Liver (tissue), 9 donors: ENCODE measurements around the gene PLCG2. TPM values are rescaled to one million over a fixed set of nuclear protein-coding genes. Genes with fewer than 3 reads are reported as not detected.

Experiments used
- DNase-seq: peaks from one replicate; pipeline ENCODE4 v3.0.0-alpha.2; 2017; ENCODE audit warnings: low spot score
- H3K27ac ChIP-seq, 2 donors: one replicate each; pipeline ENCODE4 v1.7.0; 2013; ENCODE audit warnings: inconsistent platforms in 2 of 2, low read length in 2 of 2, control low read depth in 1 of 2, low read depth in 1 of 2, mild to moderate bottlenecking in 1 of 2
- H3K27me3 ChIP-seq, 4 donors: one replicate each; pipeline versions ENCODE4 v1.6.1 to v1.7.0; 2013; ENCODE audit warnings: low read length in 3 of 4, inconsistent platforms in 1 of 4, mild to moderate bottlenecking in 1 of 4, moderate library complexity in 1 of 4; ENCODE audit not compliant: control insufficient read depth in 4 of 4, insufficient read depth in 4 of 4
- H3K36me3 ChIP-seq, 4 donors: one replicate each; pipeline versions ENCODE4 v1.6.1 to v1.7.0; 2013; ENCODE audit warnings: low read length in 3 of 4, mild to moderate bottlenecking in 3 of 4, low read depth in 1 of 4, moderate library complexity in 1 of 4; ENCODE audit not compliant: control insufficient read depth in 4 of 4, insufficient read depth in 3 of 4
- H3K4me1 ChIP-seq, 4 donors: one replicate each; pipeline versions ENCODE4 v1.6.1 to v1.7.0; 2013; ENCODE audit warnings: low read length in 3 of 4, mild to moderate bottlenecking in 3 of 4, moderate library complexity in 1 of 4; ENCODE audit not compliant: control insufficient read depth in 4 of 4, insufficient read depth in 4 of 4
- H3K4me3 ChIP-seq, 3 donors: one replicate each; pipeline versions ENCODE4 v1.6.1 to v1.7.0; 2013; ENCODE audit warnings: low read length in 3 of 3, control low read depth in 1 of 3, low read depth in 1 of 3, mild to moderate bottlenecking in 1 of 3
- H3K9ac ChIP-seq, 2 donors: one replicate each; pipeline ENCODE4 v1.7.0; 2013; ENCODE audit warnings: low read length in 2 of 2, mild to moderate bottlenecking in 2 of 2, moderate library complexity in 2 of 2, control low read depth in 1 of 2, low read depth in 1 of 2
- H3K9me3 ChIP-seq, 4 donors: one replicate each; pipeline versions ENCODE4 v1.6.1 to v1.7.0; 2013; ENCODE audit warnings: low read length in 3 of 4; ENCODE audit not compliant: control insufficient read depth in 4 of 4
- EGR1 ChIP-seq, 2 donors: IDR thresholded peaks; 2 replicates each; pipeline ENCODE4 v1.6.1; 2016 to 2018; ENCODE audit warnings: antibody characterized with exemption in 2 of 2, low read depth in 2 of 2
- FOXA2 ChIP-seq: IDR thresholded peaks from 2 replicates; pipeline ENCODE4 v1.6.1; 2016; ENCODE audit warnings: antibody characterized with exemption
- GABPA ChIP-seq, 2 donors: IDR thresholded peaks in 1 of 2; conservative IDR thresholded peaks in 1 of 2; 2 replicates each; pipeline ENCODE4 v1.6.1; 2016; ENCODE audit warnings: antibody characterized with exemption in 2 of 2, mild to moderate bottlenecking in 1 of 2, moderate library complexity in 1 of 2
- HNF4A ChIP-seq, 2 donors: conservative IDR thresholded peaks; 2 replicates each; pipeline ENCODE4 v1.6.1; 2016; ENCODE audit warnings: antibody characterized with exemption in 2 of 2, mild to moderate bottlenecking in 2 of 2
- HNF4G ChIP-seq: IDR thresholded peaks from 2 replicates; pipeline ENCODE4 v1.6.1; 2016; ENCODE audit warnings: antibody characterized with exemption
- JUND ChIP-seq, 2 donors: IDR thresholded peaks; 2 replicates each; pipeline ENCODE4 v1.6.1; 2016; ENCODE audit warnings: antibody characterized with exemption in 2 of 2
- RXRA ChIP-seq, 2 donors: IDR thresholded peaks; 2 replicates each; pipeline ENCODE4 v1.6.1; 2017 to 2018; ENCODE audit warnings: antibody characterized with exemption in 2 of 2, mild to moderate bottlenecking in 1 of 2
- SP1 ChIP-seq: IDR thresholded peaks from 2 replicates; pipeline ENCODE4 v1.6.1; 2018; ENCODE audit warnings: antibody characterized with exemption, mild to moderate bottlenecking
- TAF1 ChIP-seq: conservative IDR thresholded peaks from 2 replicates; pipeline ENCODE4 v1.6.1; 2016; ENCODE audit warnings: antibody characterized with exemption, mild to moderate bottlenecking
- YY1 ChIP-seq: IDR thresholded peaks from 2 replicates; pipeline ENCODE4 v1.6.1; 2016; ENCODE audit warnings: antibody characterized with exemption, mild to moderate bottlenecking
- WGBS: extraction: QIAGEN DNeasy Blood & Tissue Kit; methylation state at CpG from one replicate; pipeline ENCODE4 v1.1.7; 2013; 5-methylcytosine and 5-hydroxymethylcytosine counted together
- polyA plus RNA-seq, 2 donors: library from polyadenylated mRNA; stranded (reverse) in 1 of 2; unstranded in 1 of 2; fragments of 200-250 nt in 1 of 2; fragments of >200 nt in 1 of 2; fragmentation: Nextera tagmentation in 1 of 2; extraction: Ambion mirVana in 1 of 2; gene quantifications; one replicate each; pipeline versions ENCODE4 v1.2.1 to v1.2.3, GENCODE V29; 2013 to 2015
- total RNA-seq, 2 donors: library from RNA; depleted of rRNA; stranded (reverse); fragments of >200 nt; gene quantifications; one replicate each; pipeline ENCODE4 v1.2.3, GENCODE V29; 2014
- TF ChIP-seq, protein P1 (sequence below): IDR thresholded peaks from 2 replicates; pipeline ENCODE4 v1.6.1; 2016; ENCODE audit warnings: antibody characterized with exemption, mild to moderate bottlenecking
- TF ChIP-seq, protein P2 (sequence below): IDR thresholded peaks from 2 replicates; pipeline ENCODE4 v1.6.1; 2016; ENCODE audit warnings: antibody characterized with exemption
- TF ChIP-seq, protein P3 (sequence below): fragments of 150-350 bp; IDR thresholded peaks from 2 replicates; pipeline ENCODE4 v1.5.1; 2017; ENCODE audit warnings: improper control_type of control experiment, low read depth, low read length; ENCODE audit not compliant: missing input control
- TF ChIP-seq, protein P4 (sequence below): IDR thresholded peaks from 2 replicates; pipeline ENCODE4 v1.6.1; 2016; ENCODE audit warnings: antibody characterized with exemption
- TF ChIP-seq, protein P5 (sequence below): IDR thresholded peaks from 2 replicates; pipeline ENCODE4 v1.6.1; 2016; ENCODE audit warnings: antibody characterized with exemption
- donor health status: healthy.
- donor health status: healthy.
- donor health status: healthy.
- donor health status: healthy.
- donor health status: healthy.

The PLCG2 gene
- total and polyA plus RNA-seq, 4 donors: 7.1 to 21.6 (median 15.8) TPM

DNA sequence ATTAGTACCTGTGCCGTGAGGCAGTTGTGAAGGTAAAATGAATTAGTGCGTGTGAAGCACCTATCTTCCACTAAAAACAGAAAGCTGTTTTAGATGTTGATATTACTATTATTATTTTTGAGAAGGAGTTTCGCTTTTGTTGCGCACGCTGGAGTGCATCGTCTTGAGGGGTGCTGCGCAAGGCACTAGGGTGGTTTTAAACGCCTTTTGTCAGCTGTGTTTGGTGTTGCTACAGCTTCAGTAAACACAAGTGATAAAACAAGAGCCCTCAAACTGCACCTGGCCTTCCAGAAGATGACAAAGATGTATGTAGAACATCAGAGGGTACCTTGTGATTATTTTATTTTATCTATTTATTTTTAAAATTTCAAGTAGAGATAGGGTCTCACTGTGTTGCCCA is 38.2 kb downstream of the PLCG2 start (continued):
- TF ChIP-seq, protein P1, sequence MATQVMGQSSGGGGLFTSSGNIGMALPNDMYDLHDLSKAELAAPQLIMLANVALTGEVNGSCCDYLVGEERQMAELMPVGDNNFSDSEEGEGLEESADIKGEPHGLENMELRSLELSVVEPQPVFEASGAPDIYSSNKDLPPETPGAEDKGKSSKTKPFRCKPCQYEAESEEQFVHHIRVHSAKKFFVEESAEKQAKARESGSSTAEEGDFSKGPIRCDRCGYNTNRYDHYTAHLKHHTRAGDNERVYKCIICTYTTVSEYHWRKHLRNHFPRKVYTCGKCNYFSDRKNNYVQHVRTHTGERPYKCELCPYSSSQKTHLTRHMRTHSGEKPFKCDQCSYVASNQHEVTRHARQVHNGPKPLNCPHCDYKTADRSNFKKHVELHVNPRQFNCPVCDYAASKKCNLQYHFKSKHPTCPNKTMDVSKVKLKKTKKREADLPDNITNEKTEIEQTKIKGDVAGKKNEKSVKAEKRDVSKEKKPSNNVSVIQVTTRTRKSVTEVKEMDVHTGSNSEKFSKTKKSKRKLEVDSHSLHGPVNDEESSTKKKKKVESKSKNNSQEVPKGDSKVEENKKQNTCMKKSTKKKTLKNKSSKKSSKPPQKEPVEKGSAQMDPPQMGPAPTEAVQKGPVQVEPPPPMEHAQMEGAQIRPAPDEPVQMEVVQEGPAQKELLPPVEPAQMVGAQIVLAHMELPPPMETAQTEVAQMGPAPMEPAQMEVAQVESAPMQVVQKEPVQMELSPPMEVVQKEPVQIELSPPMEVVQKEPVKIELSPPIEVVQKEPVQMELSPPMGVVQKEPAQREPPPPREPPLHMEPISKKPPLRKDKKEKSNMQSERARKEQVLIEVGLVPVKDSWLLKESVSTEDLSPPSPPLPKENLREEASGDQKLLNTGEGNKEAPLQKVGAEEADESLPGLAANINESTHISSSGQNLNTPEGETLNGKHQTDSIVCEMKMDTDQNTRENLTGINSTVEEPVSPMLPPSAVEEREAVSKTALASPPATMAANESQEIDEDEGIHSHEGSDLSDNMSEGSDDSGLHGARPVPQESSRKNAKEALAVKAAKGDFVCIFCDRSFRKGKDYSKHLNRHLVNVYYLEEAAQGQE: no peak
- TF ChIP-seq HNF4G: no peak
- TF ChIP-seq GABPA (IDR thresholded peaks at IDR 0.05 in 1 of 2, conservative IDR thresholded peaks at IDR 0.05 in 1 of 2): no peak
- TF ChIP-seq, protein P2, sequence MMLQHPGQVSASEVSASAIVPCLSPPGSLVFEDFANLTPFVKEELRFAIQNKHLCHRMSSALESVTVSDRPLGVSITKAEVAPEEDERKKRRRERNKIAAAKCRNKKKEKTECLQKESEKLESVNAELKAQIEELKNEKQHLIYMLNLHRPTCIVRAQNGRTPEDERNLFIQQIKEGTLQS: no peak
- TF ChIP-seq RXRA (IDR thresholded peaks at IDR 0.05): no peak
- no peak for TF ChIP-seq HNF4A (conservative IDR thresholded peaks at IDR 0.05)
- no peak for TF ChIP-seq TAF1

DNA sequence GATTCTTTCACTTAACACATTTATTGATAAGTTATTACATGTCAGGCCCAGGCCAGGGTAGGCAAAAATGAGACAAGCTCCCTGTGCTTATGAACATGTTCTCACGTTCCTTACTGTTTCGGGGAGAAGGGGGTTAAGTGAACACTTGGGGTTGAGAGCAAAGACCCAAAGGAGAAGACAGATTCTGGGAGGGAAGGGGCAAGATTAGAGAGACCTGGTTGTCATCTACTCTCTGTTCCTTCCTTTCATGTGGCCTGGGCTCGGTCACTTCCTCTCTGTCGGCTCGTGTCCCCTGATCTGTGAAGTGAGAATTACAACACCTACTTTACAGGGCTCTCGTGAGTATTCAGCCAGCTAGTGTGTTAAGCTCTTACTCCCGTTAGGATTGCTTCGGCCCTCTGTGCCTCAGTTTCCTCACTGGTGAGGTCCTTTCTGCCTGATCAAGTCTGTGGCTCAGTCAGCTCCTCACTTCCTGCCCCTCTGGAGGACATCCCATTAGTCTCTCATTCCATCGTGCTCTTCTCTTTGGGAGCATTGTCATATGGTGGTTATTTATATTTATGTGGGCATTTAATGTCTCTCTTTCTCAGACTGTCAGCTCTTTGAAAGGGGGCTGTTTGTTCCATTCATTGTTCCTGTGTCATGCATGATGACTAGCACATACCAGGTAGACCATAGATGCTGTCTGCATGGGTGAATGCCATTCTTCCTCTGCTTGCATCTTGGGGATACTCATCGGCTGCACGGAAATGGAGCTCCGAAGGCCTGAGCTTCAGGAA is 38.9 kb downstream of the PLCG2 start:
- H3K9me3 ChIP-seq: no peaks in the 10 kb centered on the region

More for the DNA sequence above, 38.9 kb downstream of the PLCG2 start:
- DNase-seq: no peak
- Histone ChIP-seq H3K27me3 (no peaks in the 10 kb centered on the region), H3K27ac (no peak overlapping the region), H3K9ac (no peak overlapping the region), H3K4me1 (no peaks in the 10 kb centered on the region), H3K4me3 (no peak overlapping the region), H3K36me3 (no peaks in the 10 kb centered on the region)
- WGBS: 69% methylated on average over 12 of the region's 12 CpGs
- TF ChIP-seq HNF4G: no peak
- TF ChIP-seq, protein P3, sequence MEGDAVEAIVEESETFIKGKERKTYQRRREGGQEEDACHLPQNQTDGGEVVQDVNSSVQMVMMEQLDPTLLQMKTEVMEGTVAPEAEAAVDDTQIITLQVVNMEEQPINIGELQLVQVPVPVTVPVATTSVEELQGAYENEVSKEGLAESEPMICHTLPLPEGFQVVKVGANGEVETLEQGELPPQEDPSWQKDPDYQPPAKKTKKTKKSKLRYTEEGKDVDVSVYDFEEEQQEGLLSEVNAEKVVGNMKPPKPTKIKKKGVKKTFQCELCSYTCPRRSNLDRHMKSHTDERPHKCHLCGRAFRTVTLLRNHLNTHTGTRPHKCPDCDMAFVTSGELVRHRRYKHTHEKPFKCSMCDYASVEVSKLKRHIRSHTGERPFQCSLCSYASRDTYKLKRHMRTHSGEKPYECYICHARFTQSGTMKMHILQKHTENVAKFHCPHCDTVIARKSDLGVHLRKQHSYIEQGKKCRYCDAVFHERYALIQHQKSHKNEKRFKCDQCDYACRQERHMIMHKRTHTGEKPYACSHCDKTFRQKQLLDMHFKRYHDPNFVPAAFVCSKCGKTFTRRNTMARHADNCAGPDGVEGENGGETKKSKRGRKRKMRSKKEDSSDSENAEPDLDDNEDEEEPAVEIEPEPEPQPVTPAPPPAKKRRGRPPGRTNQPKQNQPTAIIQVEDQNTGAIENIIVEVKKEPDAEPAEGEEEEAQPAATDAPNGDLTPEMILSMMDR: no peak
- no peak for TF ChIP-seq FOXA2
- no peak for TF ChIP-seq EGR1 (IDR thresholded peaks at IDR 0.05; ENCODE audit: low read depth in 2 of 2)
- no peak for TF ChIP-seq RXRA (IDR thresholded peaks at IDR 0.05)
- TF ChIP-seq JUND (IDR thresholded peaks at IDR 0.05): no peak
- no peak for TF ChIP-seq HNF4A (conservative IDR thresholded peaks at IDR 0.05)
- TF ChIP-seq, protein P4, sequence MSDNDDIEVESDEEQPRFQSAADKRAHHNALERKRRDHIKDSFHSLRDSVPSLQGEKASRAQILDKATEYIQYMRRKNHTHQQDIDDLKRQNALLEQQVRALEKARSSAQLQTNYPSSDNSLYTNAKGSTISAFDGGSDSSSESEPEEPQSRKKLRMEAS: no peak
- TF ChIP-seq TAF1: no peak
- TF ChIP-seq, protein P1: no peak
- TF ChIP-seq, protein P2: no peak
- TF ChIP-seq YY1: no peak
- TF ChIP-seq, protein P5, sequence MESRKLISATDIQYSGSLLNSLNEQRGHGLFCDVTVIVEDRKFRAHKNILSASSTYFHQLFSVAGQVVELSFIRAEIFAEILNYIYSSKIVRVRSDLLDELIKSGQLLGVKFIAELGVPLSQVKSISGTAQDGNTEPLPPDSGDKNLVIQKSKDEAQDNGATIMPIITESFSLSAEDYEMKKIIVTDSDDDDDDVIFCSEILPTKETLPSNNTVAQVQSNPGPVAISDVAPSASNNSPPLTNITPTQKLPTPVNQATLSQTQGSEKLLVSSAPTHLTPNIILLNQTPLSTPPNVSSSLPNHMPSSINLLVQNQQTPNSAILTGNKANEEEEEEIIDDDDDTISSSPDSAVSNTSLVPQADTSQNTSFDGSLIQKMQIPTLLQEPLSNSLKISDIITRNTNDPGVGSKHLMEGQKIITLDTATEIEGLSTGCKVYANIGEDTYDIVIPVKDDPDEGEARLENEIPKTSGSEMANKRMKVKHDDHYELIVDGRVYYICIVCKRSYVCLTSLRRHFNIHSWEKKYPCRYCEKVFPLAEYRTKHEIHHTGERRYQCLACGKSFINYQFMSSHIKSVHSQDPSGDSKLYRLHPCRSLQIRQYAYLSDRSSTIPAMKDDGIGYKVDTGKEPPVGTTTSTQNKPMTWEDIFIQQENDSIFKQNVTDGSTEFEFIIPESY: no peak
- no peak for TF ChIP-seq SP1
- no peak for TF ChIP-seq GABPA (IDR thresholded peaks at IDR 0.05 in 1 of 2, conservative IDR thresholded peaks at IDR 0.05 in 1 of 2)
